GM12878 (cell line): ENCODE data around the gene USP17L30. TPM values are rescaled to one million over a fixed set of nuclear protein-coding genes. Genes with fewer than 3 reads are reported as not detected.
"Not testable (repeated sequence)": the region's sequence is repeated elsewhere in the genome, so short reads cannot be mapped to it uniquely, and the experiment has no call there.

Experiments used
- ATAC-seq: fragments of 200-7000 bp; cut with Tn5 transposase; 3 replicates; pipeline ENCODE4 v1.9.1; 2020; ENCODE audit warnings: mild to moderate bottlenecking, moderate library complexity
- BruUV-seq: library from RNA; stranded (reverse); fragments of 400-500 nt; replicated peaks from 2 replicates; lab custom pipeline; 2021; lab: Mats Ljungman, UMichigan
- CTCF ChIA-PET: fragments of 300-600 bp; sonication (Branson Sonifier 250); formaldehyde crosslinking; extraction: SDS; loops from one replicate; lab custom pipeline; 2021; ENCODE audit warnings: inconsistent platforms; lab: Yijun Ruan, JAX
- POLR2A ChIA-PET: fragments of 350-600 bp; formaldehyde crosslinking; extraction: SDS; loops from one replicate; lab custom pipeline; 2021; ENCODE audit warnings: inconsistent platforms; lab: Charles Lee
- RAD21 ChIA-PET: fragments of 300-600 bp; sonication (Branson Sonifier 250); formaldehyde crosslinking; loops from one replicate; lab custom pipeline; 2023; ENCODE audit warnings: antibody characterized with exemption; ENCODE audit not compliant: unreplicated experiment; lab: Charles Lee
- SMC1A ChIA-PET: fragments of 300-600 bp; sonication (Branson Sonifier 250); formaldehyde crosslinking; loops from one replicate; lab custom pipeline; 2023; ENCODE audit not compliant: unreplicated experiment, uncharacterized antibody; lab: Charles Lee
- DNase-seq: peaks from one replicate; pipeline ENCODE4 v3.0.0-alpha.2; 2011; ENCODE audit warnings: low read depth, low spot score
- FAIRE-seq: peaks from 3 replicates; lab custom pipeline; 2011; peaks lifted over from hg19 to GRCh38; lab: Jason Lieb, UNC
- H2AFZ ChIP-seq: 2 replicates; pipeline ENCODE4 v1.6.0; 2011; ENCODE audit warnings: low read depth, low read length, control low read depth; ENCODE audit not compliant: control insufficient read depth
- H3K27ac ChIP-seq: 2 replicates; pipeline ENCODE4 v1.5.1; 2011; ENCODE audit warnings: control low read depth; ENCODE audit not compliant: control insufficient read depth, insufficient read depth
- H3K27me3 ChIP-seq, 2 experiments: replicated peaks in 1 of 2; 2 replicates each; pipeline versions ENCODE4 v1.6.0 to v1.6.1; 2011; ENCODE audit warnings: low read length in 1 of 2; ENCODE audit not compliant: control insufficient read depth in 2 of 2, insufficient read depth in 2 of 2
- H3K36me3 ChIP-seq, 2 experiments: 2 replicates each; pipeline ENCODE4 v1.5.1; 2011; ENCODE audit warnings: low read length in 1 of 2; ENCODE audit not compliant: control insufficient read depth in 2 of 2, insufficient read depth in 2 of 2
- H3K4me1 ChIP-seq: 2 replicates; pipeline ENCODE4 v1.6.1; 2011; ENCODE audit warnings: mild to moderate bottlenecking, low read length, moderate library complexity, mixed read lengths; ENCODE audit not compliant: control insufficient read depth, insufficient read depth
- H3K4me2 ChIP-seq: 2 replicates; pipeline ENCODE4 v1.6.0; 2011; ENCODE audit warnings: control low read depth; ENCODE audit not compliant: control insufficient read depth, insufficient read depth
- H3K4me3 ChIP-seq: fragments of 200-600 bp; sonication (generic); 2 replicates; pipeline ENCODE4 v1.5.1; 2016
- H3K79me2 ChIP-seq: 2 replicates; pipeline ENCODE4 v1.6.0; 2011; ENCODE audit warnings: low read length; ENCODE audit not compliant: control insufficient read depth, insufficient read depth
- H3K9ac ChIP-seq: 2 replicates; pipeline ENCODE4 v1.8.0; 2011; ENCODE audit warnings: low read length, control low read depth, mixed read lengths; ENCODE audit not compliant: control insufficient read depth, insufficient read depth
- H3K9me3 ChIP-seq: replicated peaks from 3 replicates; pipeline ENCODE4 v1.5.1; 2011; ENCODE audit warnings: mild to moderate bottlenecking, low read length; ENCODE audit not compliant: control insufficient read depth, insufficient read depth
- H4K20me1 ChIP-seq: 2 replicates; pipeline ENCODE4 v1.6.0; 2011; ENCODE audit not compliant: control insufficient read depth, insufficient read depth
- CBX5 ChIP-seq: sonication (generic); IDR thresholded peaks from 2 replicates; pipeline ENCODE4 v1.6.1; 2016; ENCODE audit warnings: low read depth, moderate library complexity, mild to moderate bottlenecking, inconsistent platforms
- NFYA ChIP-seq: IDR thresholded peaks from 2 replicates; pipeline ENCODE4 v1.6.1; 2011; ENCODE audit warnings: low read depth, mild to moderate bottlenecking, low read length, improper control_type of control experiment, borderline replicate concordance
- SKIL ChIP-seq: fragments of 450-650 bp; IDR thresholded peaks from 2 replicates; pipeline ENCODE4 v1.6.1; 2017; ENCODE audit warnings: mild to moderate bottlenecking, low read depth, inconsistent platforms; ENCODE audit not compliant: poor library complexity, severe bottlenecking
- SMAD5 ChIP-seq: IDR thresholded peaks from 2 replicates; pipeline ENCODE4 v1.6.1; 2016; ENCODE audit warnings: antibody characterized with exemption, low read depth
- TCF7 ChIP-seq: IDR thresholded peaks from 2 replicates; pipeline ENCODE4 v1.6.1; 2014; ENCODE audit warnings: antibody characterized with exemption, borderline replicate concordance
- WGBS: methylation state at CpG from one replicate; pipeline ENCODE4 v1.1.6; 2016; ENCODE audit warnings: low lambda C conversion rate; ENCODE audit not compliant: insufficient replicate concordance, insufficient coverage; ENCODE audit errors: missing lambda C conversion rate; 5-methylcytosine and 5-hydroxymethylcytosine counted together
- in situ Hi-C: fragments of 300-500 bp; cut with MboI; formaldehyde crosslinking; loops from 9 replicates; pipeline ENCODE4 v1.14.3; 2018; ENCODE audit warnings: mixed read lengths
- intact Hi-C: fragments of 100-400 bp; cut with micrococcal nuclease; formaldehyde crosslinking; loops from one replicate; pipeline ENCODE4 v1.14.2; 2022; ENCODE audit not compliant: unreplicated experiment
- polyA plus RNA-seq, 11 experiments: library from polyadenylated mRNA; depleted of rRNA in 4 of 11; unstranded in 6 of 11; stranded (reverse) in 5 of 11; fragments of >200 nt; fragmentation: Nextera tagmentation in 4 of 11; fragmentation: Illumina TruSeq in 1 of 11; extraction: Ambion mirVana in 4 of 11; extraction: Trizol in 1 of 11; gene quantifications; 1 replicate in 1 of 11; 2 replicates in 10 of 11; pipeline versions ENCODE4 v1.2.1 to v1.2.3, GENCODE V29; 2011 to 2016; ENCODE audit warnings: inconsistent platforms in 2 of 11, missing spikeins in 2 of 11, low read depth in 1 of 11
- total RNA-seq, 4 experiments: library from RNA; depleted of rRNA in 3 of 4; stranded (reverse); fragments of >200 nt in 3 of 4; fragmentation: Illumina TruSeq in 1 of 4; extraction: Trizol in 1 of 4; gene quantifications; 2 replicates each; pipeline versions ENCODE4 v1.2.1 to v1.2.3, GENCODE V29; 2013 to 2021
- TF ChIP-seq, protein P1 (sequence below), 3 experiments: IDR thresholded peaks in 2 of 3; conservative IDR thresholded peaks in 1 of 3; 2 replicates each; pipeline ENCODE4 v1.5.1; 2011; ENCODE audit warnings: low read depth in 3 of 3, low read length in 3 of 3, mild to moderate bottlenecking in 3 of 3, control low read depth in 2 of 3, moderate library complexity in 2 of 3, inconsistent platforms in 1 of 3, mixed read lengths in 1 of 3; ENCODE audit not compliant: control insufficient read depth in 2 of 3, insufficient read depth in 1 of 3; ENCODE audit errors: extremely low read depth in 1 of 3
- TF ChIP-seq, protein P2 (sequence below): IDR thresholded peaks from 2 replicates; pipeline ENCODE4 v1.6.1; 2012; ENCODE audit warnings: low read length, inconsistent platforms

The USP17L30 gene
- total and polyA plus RNA-seq, 10 of the 15 experiments (the other 5 are each of a cell fraction or from before 2014, with no cell fraction given) = not detected

- H3K27me3 ChIP-seq, ATAC-seq, H3K9me3 ChIP-seq, CTCF ChIA-PET, BruUV-seq, H4K20me1 ChIP-seq, H3K4me3 ChIP-seq, in situ Hi-C loops, SMC1A ChIA-PET, H3K79me2 ChIP-seq, H3K36me3 ChIP-seq, intact Hi-C loops, H3K4me2 ChIP-seq, FAIRE-seq, DNase-seq, H2AFZ ChIP-seq, H3K4me1 ChIP-seq, POLR2A ChIA-PET, RAD21 ChIA-PET, H3K9ac ChIP-seq, H3K27ac ChIP-seq: not testable (repeated sequence)
- 30% methylated on average over 28 of the region's 36 CpGs for WGBS
- TF ChIP-seq, protein P1, sequence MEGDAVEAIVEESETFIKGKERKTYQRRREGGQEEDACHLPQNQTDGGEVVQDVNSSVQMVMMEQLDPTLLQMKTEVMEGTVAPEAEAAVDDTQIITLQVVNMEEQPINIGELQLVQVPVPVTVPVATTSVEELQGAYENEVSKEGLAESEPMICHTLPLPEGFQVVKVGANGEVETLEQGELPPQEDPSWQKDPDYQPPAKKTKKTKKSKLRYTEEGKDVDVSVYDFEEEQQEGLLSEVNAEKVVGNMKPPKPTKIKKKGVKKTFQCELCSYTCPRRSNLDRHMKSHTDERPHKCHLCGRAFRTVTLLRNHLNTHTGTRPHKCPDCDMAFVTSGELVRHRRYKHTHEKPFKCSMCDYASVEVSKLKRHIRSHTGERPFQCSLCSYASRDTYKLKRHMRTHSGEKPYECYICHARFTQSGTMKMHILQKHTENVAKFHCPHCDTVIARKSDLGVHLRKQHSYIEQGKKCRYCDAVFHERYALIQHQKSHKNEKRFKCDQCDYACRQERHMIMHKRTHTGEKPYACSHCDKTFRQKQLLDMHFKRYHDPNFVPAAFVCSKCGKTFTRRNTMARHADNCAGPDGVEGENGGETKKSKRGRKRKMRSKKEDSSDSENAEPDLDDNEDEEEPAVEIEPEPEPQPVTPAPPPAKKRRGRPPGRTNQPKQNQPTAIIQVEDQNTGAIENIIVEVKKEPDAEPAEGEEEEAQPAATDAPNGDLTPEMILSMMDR (IDR thresholded peaks at IDR 0.05 in 2 of 3, conservative IDR thresholded peaks at IDR 0.05 in 1 of 3; ENCODE audit: control insufficient read depth in 2 of 3, extremely low read depth in 1 of 3, insufficient read depth in 1 of 3, low read depth in 3 of 3, low read length in 3 of 3) = peak in 1 of 3 experiments; percentile 11; a peak in 1 of 6 replicates
Measured at GRCh38 chr4:9381012-9381534, 18.1 kb downstream of the USP17L30 start.

GRCh38 chr4:9384126-9384525 is 21.2 kb downstream of the USP17L30 start:
- H3K27ac ChIP-seq = no peak overlapping the region
- no peaks in the 10 kb centered on the region for H4K20me1 ChIP-seq
- no peak overlapping the region for H3K9ac ChIP-seq
- H3K36me3 ChIP-seq = no peaks in the 10 kb centered on the region
- ATAC-seq (no peak), FAIRE-seq (no peak), DNase-seq (no peak)
- H3K79me2 ChIP-seq = no peaks in the 10 kb centered on the region
- no TSS peak for BruUV-seq
- no peak overlapping the region for H3K4me2 ChIP-seq
- ChIA-PET SMC1A (no interaction called here), POLR2A (no interaction called here), CTCF (no interaction called here), RAD21 (no interaction called here)
- in situ Hi-C loops (no loop called here), intact Hi-C loops (no loop called here)
- H3K4me1 ChIP-seq = no peaks in the 10 kb centered on the region
- H3K9me3 ChIP-seq = no peaks in the 10 kb centered on the region
- no peaks in the 10 kb centered on the region for H3K27me3 ChIP-seq
- no peak overlapping the region for H3K4me3 ChIP-seq
- WGBS = 6% methylated on average over 1 of the region's 1 CpG
- no peak overlapping the region for H2AFZ ChIP-seq
- TF ChIP-seq NFYA (no peak), CBX5 (no peak), TCF7 (no peak), SKIL (no peak), SMAD5 (no peak)
- TF ChIP-seq, protein P2, sequence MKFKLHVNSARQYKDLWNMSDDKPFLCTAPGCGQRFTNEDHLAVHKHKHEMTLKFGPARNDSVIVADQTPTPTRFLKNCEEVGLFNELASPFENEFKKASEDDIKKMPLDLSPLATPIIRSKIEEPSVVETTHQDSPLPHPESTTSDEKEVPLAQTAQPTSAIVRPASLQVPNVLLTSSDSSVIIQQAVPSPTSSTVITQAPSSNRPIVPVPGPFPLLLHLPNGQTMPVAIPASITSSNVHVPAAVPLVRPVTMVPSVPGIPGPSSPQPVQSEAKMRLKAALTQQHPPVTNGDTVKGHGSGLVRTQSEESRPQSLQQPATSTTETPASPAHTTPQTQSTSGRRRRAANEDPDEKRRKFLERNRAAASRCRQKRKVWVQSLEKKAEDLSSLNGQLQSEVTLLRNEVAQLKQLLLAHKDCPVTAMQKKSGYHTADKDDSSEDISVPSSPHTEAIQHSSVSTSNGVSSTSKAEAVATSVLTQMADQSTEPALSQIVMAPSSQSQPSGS = no peak
